Measurements from ENCODE around the gene IL4R. TPM values are rescaled to one million over a fixed set of nuclear protein-coding genes. Genes with fewer than 3 reads are reported as not detected.
A peak's percentile ranks its signal among the peaks of the same experiment; 100 is the strongest.

Gene IL4R
- total and polyA plus RNA-seq, 2 of the 13 experiments (the other 11 are each of a cell fraction or from before 2014, with no cell fraction given): 15.9 to 49.6 TPM

- TF ChIP-seq ZNF275 (CRISPR knock-in tag; IDR thresholded peaks at IDR 0.05; ENCODE audit: borderline replicate concordance) (no peak), ZNF574 (CRISPR knock-in tag; IDR thresholded peaks at IDR 0.05) (peak; percentile 17; the same call in 1 of the 2 replicates), TEF (CRISPR knock-in tag; IDR thresholded peaks at IDR 0.05) (no peak), KAT7 (CRISPR knock-in tag; IDR thresholded peaks at IDR 0.05; ENCODE audit: borderline replicate concordance) (no peak), ZBTB37 (CRISPR knock-in tag; IDR thresholded peaks at IDR 0.05) (no peak), E2F1 (CRISPR knock-in tag; IDR thresholded peaks at IDR 0.05) (no peak), ELK4 (CRISPR knock-in tag; IDR thresholded peaks at IDR 0.05; ENCODE audit: borderline replicate concordance) (no peak), RNF2 (conservative IDR thresholded peaks at IDR 0.05; ENCODE audit: low read depth) (no peak), ZMYM3 (CRISPR knock-in tag; IDR thresholded peaks at IDR 0.05) (peak; percentile 78), DDIT3 (CRISPR knock-in tag; IDR thresholded peaks at IDR 0.05) (no peak), ZNF83 (CRISPR knock-in tag; IDR thresholded peaks at IDR 0.05; ENCODE audit: borderline replicate concordance) (no peak), ZNF225 (CRISPR knock-in tag; IDR thresholded peaks at IDR 0.05) (no peak), ZFYVE20 (CRISPR knock-in tag; IDR thresholded peaks at IDR 0.05; ENCODE audit: borderline replicate concordance, low read depth) (no peak), POLR2AphosphoS5 (IDR thresholded peaks at IDR 0.05; ENCODE audit: low read depth, low read length) (peak; percentile 59), HDAC2 (CRISPR knock-in tag; IDR thresholded peaks at IDR 0.05) (no peak), CBX5 (CRISPR knock-in tag; IDR thresholded peaks at IDR 0.05; ENCODE audit: borderline replicate concordance) (no peak), TFAP4 (IDR thresholded peaks at IDR 0.05; ENCODE audit: borderline replicate concordance, low read depth) (peak; percentile 99), NFIB (CRISPR knock-in tag; IDR thresholded peaks at IDR 0.05; ENCODE audit: borderline replicate concordance) (no peak)
These were observed 44.2 kb upstream of the IL4R start (continued) for GRCh38 chr16:27269300-27270150.

All from HepG2 (cell line).